ENCODE measurements around the gene GSN. TPM values are rescaled to one million over a fixed set of nuclear protein-coding genes. Genes with fewer than 3 reads are reported as not detected.

GSN gene
- total and polyA plus RNA-seq, 2 of the 8 experiments (the other 6 are each of a cell fraction or from before 2014, with no cell fraction given) = 52.3 to 94.5 TPM

- TF ChIP-seq POLR2AphosphoS5 (IDR thresholded peaks at IDR 0.05; ENCODE audit: low read depth, low read length) (no peak), MAX (IDR thresholded peaks at IDR 0.05) (peak; percentile 16; the same call in 1 of the 2 replicates), SIRT6 (IDR thresholded peaks at IDR 0.05; ENCODE audit: low read length) (no peak), TEAD4 (IDR thresholded peaks at IDR 0.05; ENCODE audit: low read depth, low read length) (peak; percentile 35; the same call in 1 of the 2 replicates), CTCF (IDR thresholded peaks at IDR 0.05; ENCODE audit: control extremely low read depth in 1 of 3, insufficient read depth in 1 of 3, low read depth in 1 of 3, low read length in 3 of 3) (no peak), CREB1 (IDR thresholded peaks at IDR 0.05) (no peak), KDM4A (IDR thresholded peaks at IDR 0.05; ENCODE audit: low read depth, low read length, severe bottlenecking) (no peak), SRF (IDR thresholded peaks at IDR 0.05; ENCODE audit: low read depth, low read length) (no peak), CHD1 (IDR thresholded peaks at IDR 0.05; ENCODE audit: low read depth, low read length) (no peak), JUND (IDR thresholded peaks at IDR 0.05; ENCODE audit: low read length) (peak; percentile 64), TAF7 (optimal IDR thresholded peaks at IDR 0.05; ENCODE audit: borderline replicate concordance, low read depth, low read length) (no peak), RNF2 (IDR thresholded peaks at IDR 0.05; ENCODE audit: borderline replicate concordance, low read depth, low read length, missing control alignments, poor library complexity, severe bottlenecking) (no peak), CTBP2 (IDR thresholded peaks at IDR 0.05; ENCODE audit: borderline replicate concordance, insufficient read depth, insufficient read length, low read length) (no peak), ATF3 (IDR thresholded peaks at IDR 0.05; ENCODE audit: insufficient read depth, low read depth, low read length) (no peak), BCL11A (IDR thresholded peaks at IDR 0.05; ENCODE audit: low read depth in 2 of 2, low read length in 2 of 2) (no peak), NRF1 (IDR thresholded peaks at IDR 0.05; ENCODE audit: low read depth, low read length) (no peak), BACH1 (IDR thresholded peaks at IDR 0.05; ENCODE audit: low read length) (no peak), ATF2 (IDR thresholded peaks at IDR 0.05; ENCODE audit: low read length) (peak; percentile 40; the same call in 1 of the 2 replicates)
Measured at GRCh38 chr9:121220996-121221663, 46.8 kb upstream of the GSN start (continued).

Data from H1 (cell line).